Tracheal epithelial cell (primary cell): ENCODE results near the gene IGSF11. TPM values are rescaled to one million over a fixed set of nuclear protein-coding genes. Genes with fewer than 3 reads are reported as not detected.

ENCODE experiments used
- total RNA-seq: library from RNA; depleted of rRNA; stranded (reverse); fragments of >200 nt; gene quantifications from 2 replicates; pipeline ENCODE4 v1.2.1, GENCODE V29; 2014

IGSF11 gene
- total RNA-seq, result not detected in 2 replicates

GRCh38 chr3:119034256-119035013, at the start of gene IGSF11:
IGSF11 (minus strand) TSS chr3:119034846; CDS start chr3:119034582, 264 bp downstream.

Other genes starting within 250 kb of the IGSF11 start
- not detected in 2 replicates for gene TEX55, start 111.3 kb upstream of the IGSF11 start, total RNA-seq
- gene UPK1B, start 138.8 kb upstream of the IGSF11 start, total RNA-seq, result 13.0 and 47.5 TPM in 2 replicates
- gene B4GALT4, start 206.0 kb upstream of the IGSF11 start, total RNA-seq, result 25.3 and 30.1 TPM in 2 replicates